Ovary (tissue), 9 donors: ENCODE data around the gene SUN1. TPM values are rescaled to one million over a fixed set of nuclear protein-coding genes. Genes with fewer than 3 reads are reported as not detected.
"Not testable (repeated sequence)": the region's sequence is repeated elsewhere in the genome, so short reads cannot be mapped to it uniquely, and the experiment has no call there.

ENCODE experiments used
- DNase-seq, 5 donors: peaks; one replicate each; pipeline ENCODE4 v3.0.0-alpha.2; 2019 to 2020
- H3K27ac ChIP-seq, 2 donors: fragments of 200-600 bp; one replicate each; pipeline versions ENCODE4 v1.5.1 to v1.8.0; 2019 to 2022
- H3K27me3 ChIP-seq: fragments of 200-600 bp; one replicate; pipeline ENCODE4 v1.8.0; 2022
- H3K36me3 ChIP-seq: fragments of 200-600 bp; sonication (generic); one replicate; pipeline ENCODE4 v1.5.1; 2019
- H3K4me1 ChIP-seq: one replicate; pipeline ENCODE4 v1.8.1; 2013; ENCODE audit warnings: mild to moderate bottlenecking, moderate library complexity; ENCODE audit not compliant: insufficient read depth
- H3K4me3 ChIP-seq: fragments of 200-600 bp; sonication (generic); one replicate; pipeline ENCODE4 v1.5.1; 2017
- H3K9me3 ChIP-seq, 2 donors: fragments of 200-600 bp in 1 of 2; sonication (generic) in 1 of 2; one replicate each; pipeline versions ENCODE4 v1.5.1 to v1.8.1; 2013 to 2019; ENCODE audit warnings: mild to moderate bottlenecking in 1 of 2, moderate library complexity in 1 of 2
- EP300 ChIP-seq: sonication (generic); formaldehyde crosslinking; IDR thresholded peaks from one replicate; pipeline ENCODE4 v1.6.1; 2017; ENCODE audit warnings: antibody characterized with exemption
- POLR2A ChIP-seq: fragments of 450-650 bp; IDR thresholded peaks from one replicate; pipeline ENCODE4 v1.6.1; 2017; ENCODE audit warnings: antibody characterized with exemption, mild to moderate bottlenecking, moderate library complexity
- WGBS, 3 donors: extraction: QIAGEN DNeasy Blood & Tissue Kit in 1 of 3; methylation state at CpG; one replicate each; pipeline versions ENCODE4 v1.1.5 to v1.1.7; 2013 to 2017; 5-methylcytosine and 5-hydroxymethylcytosine counted together
- intact Hi-C, 4 donors: fragments of 100-400 bp; cut with DNase I; formaldehyde crosslinking; loops; one replicate each; pipeline versions ENCODE4 v1.11.0 to v1.15.1; 2022 to 2023
- polyA plus RNA-seq, 2 donors: library from polyadenylated mRNA; stranded (reverse); fragments of 200-250 nt in 1 of 2; fragments of 350-450 nt in 1 of 2; fragmentation: Illumina TruSeq in 1 of 2; extraction: RNeasy Lipid Tissue Mini Kit (QIAGEN cat#74804) in 1 of 2; gene quantifications; one replicate each; pipeline ENCODE4 v1.2.3, GENCODE V29; 2013 to 2014
- total RNA-seq, 7 donors: library from RNA; depleted of rRNA in 2 of 7; stranded (reverse); fragments of >200 nt in 2 of 7; fragmentation: NEBNext Ultra II Directional in 3 of 7; extraction: Animal tissue kit (Norgen Biotek cat#: 25700) in 3 of 7; gene quantifications; one replicate each; pipeline versions ENCODE4 v1.1.0 to v1.2.4, GENCODE V29; 2016 to 2023
- TF ChIP-seq, protein P1 (sequence below), 3 donors: fragments of 450-650 bp in 2 of 3; fragments of 200-600 bp in 1 of 3; IDR thresholded peaks; one replicate each; pipeline versions ENCODE4 v1.5.1 to v1.8.0; 2016 to 2022; ENCODE audit warnings: antibody characterized with exemption in 3 of 3, mild to moderate bottlenecking in 1 of 3
- donor health status: DM: no; HTN: no; CAD: no; lungs with moderate emphysema.
- donor health status: DM: no; HTN: no; CAD: no.
- donor health status: Bipolar disorder and iron deficiency.
- donor health status: DM: yes; HTN: yes; CAD: no.
- donor health status: DM: no; HTN: no; CAD: no.
- donor health status: DM: yes; HTN: yes; CAD: no.

Gene SUN1
- total and polyA plus RNA-seq, 9 donors = 100 to 196 (median 143) TPM

DNA sequence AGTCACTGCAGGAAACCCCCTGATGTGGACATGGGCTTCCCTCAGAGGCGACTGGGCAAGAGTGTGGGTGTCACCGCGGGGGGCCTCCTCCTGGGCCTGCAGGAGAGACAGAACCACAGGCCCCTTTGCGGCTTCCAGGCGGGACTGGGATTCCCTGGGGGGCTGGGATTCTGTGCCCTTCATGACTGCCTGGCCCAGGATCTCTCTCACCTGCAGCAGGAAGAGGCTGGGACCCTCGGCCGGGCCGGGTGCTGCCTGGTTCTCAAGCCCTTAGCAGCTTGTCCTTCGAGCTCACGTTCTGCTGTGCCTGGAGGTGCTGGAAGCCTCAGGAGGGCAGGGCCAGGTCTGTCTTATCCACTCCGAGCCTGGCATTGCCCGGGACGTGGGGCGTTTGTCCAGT lies 11.8 kb downstream of the SUN1 start:
- TF ChIP-seq EP300 = no peak
- TF ChIP-seq, protein P1, sequence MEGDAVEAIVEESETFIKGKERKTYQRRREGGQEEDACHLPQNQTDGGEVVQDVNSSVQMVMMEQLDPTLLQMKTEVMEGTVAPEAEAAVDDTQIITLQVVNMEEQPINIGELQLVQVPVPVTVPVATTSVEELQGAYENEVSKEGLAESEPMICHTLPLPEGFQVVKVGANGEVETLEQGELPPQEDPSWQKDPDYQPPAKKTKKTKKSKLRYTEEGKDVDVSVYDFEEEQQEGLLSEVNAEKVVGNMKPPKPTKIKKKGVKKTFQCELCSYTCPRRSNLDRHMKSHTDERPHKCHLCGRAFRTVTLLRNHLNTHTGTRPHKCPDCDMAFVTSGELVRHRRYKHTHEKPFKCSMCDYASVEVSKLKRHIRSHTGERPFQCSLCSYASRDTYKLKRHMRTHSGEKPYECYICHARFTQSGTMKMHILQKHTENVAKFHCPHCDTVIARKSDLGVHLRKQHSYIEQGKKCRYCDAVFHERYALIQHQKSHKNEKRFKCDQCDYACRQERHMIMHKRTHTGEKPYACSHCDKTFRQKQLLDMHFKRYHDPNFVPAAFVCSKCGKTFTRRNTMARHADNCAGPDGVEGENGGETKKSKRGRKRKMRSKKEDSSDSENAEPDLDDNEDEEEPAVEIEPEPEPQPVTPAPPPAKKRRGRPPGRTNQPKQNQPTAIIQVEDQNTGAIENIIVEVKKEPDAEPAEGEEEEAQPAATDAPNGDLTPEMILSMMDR (IDR thresholded peaks at IDR 0.05) = no peak
- no peak for TF ChIP-seq POLR2A
- no peak overlapping the region for H3K27ac ChIP-seq
- H3K9me3 ChIP-seq = no peaks in the 10 kb centered on the region
- H3K36me3 ChIP-seq = no peaks in the 10 kb centered on the region
- H3K27me3 ChIP-seq = no peaks in the 10 kb centered on the region
- no peak for DNase-seq
- H3K4me3 ChIP-seq = no peak overlapping the region
- peaks cover 15% of the 10 kb centered on the region for H3K4me1 ChIP-seq
- WGBS, 3 donors = 89 to 93% (median 92%) methylated on average over 14 of the region's 14 CpGs
- intact Hi-C loops = no loop called here

GRCh38 chr7:844514-844913 lies 12.2 kb downstream of the SUN1 start:
- no peak for DNase-seq
- 93 to 98% (median 96%) methylated on average over 15 of the region's 15 CpGs for WGBS, 3 donors
- Histone ChIP-seq H3K4me1 (peaks cover 15% of the 10 kb centered on the region), H3K36me3 (no peaks in the 10 kb centered on the region), H3K27me3 (no peaks in the 10 kb centered on the region), H3K4me3 (no peak overlapping the region), H3K9me3 (no peaks in the 10 kb centered on the region), H3K27ac (no peak overlapping the region)
- TF ChIP-seq, protein P1 (IDR thresholded peaks at IDR 0.05) = no peak
- no peak for TF ChIP-seq EP300
- intact Hi-C loops = no loop called here

DNA sequence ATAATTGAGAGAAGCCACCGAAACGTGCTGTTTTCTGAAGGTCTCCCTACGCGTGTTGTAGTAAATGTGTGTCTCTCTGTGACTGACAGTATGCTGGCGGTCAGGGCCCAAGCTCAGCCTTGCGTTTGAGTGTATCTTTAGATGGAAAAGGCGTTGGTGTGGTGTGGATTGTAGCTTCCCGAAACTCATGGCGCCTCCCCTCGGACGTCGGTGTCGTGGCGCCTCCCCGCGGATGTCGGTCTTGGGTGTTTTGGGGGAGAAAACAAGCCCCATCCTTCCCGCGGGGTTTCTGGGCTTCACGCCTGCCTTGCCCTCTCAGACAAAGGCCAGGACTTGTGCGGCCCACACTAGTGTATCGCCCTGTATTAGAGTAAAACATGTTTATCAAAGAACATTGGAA lies 12.8 kb downstream of the SUN1 start:
- Histone ChIP-seq H3K4me1 (peaks cover 15% of the 10 kb centered on the region), H3K27ac (no peak overlapping the region), H3K9me3 (no peaks in the 10 kb centered on the region), H3K27me3 (no peaks in the 10 kb centered on the region), H3K4me3 (no peak overlapping the region), H3K36me3 (no peaks in the 10 kb centered on the region)
- TF ChIP-seq EP300 (no peak), POLR2A (no peak)
- TF ChIP-seq, protein P1 (IDR thresholded peaks at IDR 0.05) = no peak
- intact Hi-C loops = no loop called here
- WGBS, 3 donors = 86 to 90% (median 86%) methylated on average over 22 of the region's 22 CpGs
- DNase-seq = no peak

DNA sequence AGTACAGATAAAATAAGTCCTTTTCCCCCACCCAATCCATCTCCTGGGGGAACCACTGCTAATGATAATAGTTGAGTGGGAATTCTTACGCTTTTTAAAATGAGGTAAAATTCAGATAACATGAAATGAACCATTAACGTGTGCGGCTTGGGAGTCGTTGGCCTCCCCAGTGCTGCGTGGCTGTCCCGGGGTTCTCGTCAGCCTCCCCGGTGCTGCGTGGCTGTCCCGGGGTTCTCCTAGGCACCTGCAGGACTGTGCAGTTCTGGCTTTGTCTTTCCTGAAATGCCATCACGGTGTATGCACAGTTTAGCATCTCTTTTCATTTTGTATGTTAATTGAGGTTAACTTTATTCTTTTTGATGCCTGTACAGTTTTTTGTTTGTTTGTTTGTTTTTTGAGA lies 13.5 kb downstream of the SUN1 start:
- intact Hi-C loops = no loop called here
- no peak overlapping the region for H3K4me3 ChIP-seq
- H3K9me3 ChIP-seq = no peaks in the 10 kb centered on the region
- H3K4me1 ChIP-seq = peaks cover 13% of the 10 kb centered on the region
- TF ChIP-seq POLR2A = no peak
- TF ChIP-seq, protein P1 (IDR thresholded peaks at IDR 0.05) = no peak
- no peak for TF ChIP-seq EP300
- H3K27me3 ChIP-seq = no peaks in the 10 kb centered on the region
- no peaks in the 10 kb centered on the region for H3K36me3 ChIP-seq
- WGBS, 3 donors = 93 to 94% (median 94%) methylated on average over 11 of the region's 11 CpGs
- no peak overlapping the region for H3K27ac ChIP-seq
- DNase-seq = no peak

DNA sequence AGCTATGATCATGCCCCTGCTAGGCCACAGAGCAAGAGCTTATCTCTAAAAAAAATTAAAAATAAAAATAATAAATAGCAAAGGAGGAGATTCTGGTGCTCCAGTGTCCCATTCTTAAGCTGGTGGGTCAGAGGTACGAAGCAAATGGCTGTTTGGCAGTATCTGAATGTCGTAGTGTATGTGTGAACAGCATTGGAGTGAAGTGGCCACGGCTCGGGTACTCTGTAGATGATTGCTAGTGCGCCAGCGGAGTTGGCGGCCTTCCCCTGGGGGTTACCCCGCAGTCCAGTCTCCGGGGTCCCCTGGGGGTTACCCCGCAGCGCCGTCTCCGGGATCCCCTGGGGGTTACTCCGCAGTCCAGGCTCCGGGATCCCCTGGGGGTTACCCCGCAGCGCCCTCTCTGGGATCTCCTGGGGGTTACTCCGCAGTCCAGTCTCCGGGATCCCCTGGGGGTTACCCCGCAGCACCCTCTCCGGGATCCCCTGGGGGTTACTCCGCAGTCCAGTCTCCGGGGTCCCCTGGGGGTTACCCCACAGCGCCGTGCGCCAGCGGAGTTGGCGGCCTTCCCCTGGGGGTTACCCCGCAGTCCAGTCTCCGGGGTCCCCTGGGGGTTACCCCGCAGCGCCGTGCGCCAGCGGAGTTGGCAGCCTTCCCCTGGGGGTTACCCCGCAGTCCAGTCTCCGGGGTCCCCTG lies 14.8 kb downstream of the SUN1 start:
- H3K27me3 ChIP-seq, H3K36me3 ChIP-seq, H3K4me1 ChIP-seq, H3K9me3 ChIP-seq, H3K4me3 ChIP-seq, DNase-seq, intact Hi-C loops, H3K27ac ChIP-seq: not testable (repeated sequence)
- 91 to 98% (median 96%) methylated on average over 22 to 36 of the region's 37 CpGs for WGBS, 3 donors

GRCh38 chr7:847728-848127 lies 15.5 kb downstream of the SUN1 start:
- H3K4me3 ChIP-seq, intact Hi-C loops, DNase-seq, H3K4me1 ChIP-seq, H3K27me3 ChIP-seq, H3K36me3 ChIP-seq, H3K9me3 ChIP-seq, H3K27ac ChIP-seq: not testable (repeated sequence)
- WGBS, 3 donors = 88 to 95% (median 94%) methylated on average over 20 to 22 of the region's 28 CpGs
